Tibial nerve (tissue), 4 donors: Measurements from ENCODE around the gene CYP26B1.

Experiments used
- EP300 ChIP-seq, 2 donors: sonication (generic); formaldehyde crosslinking; IDR thresholded peaks; one replicate each; pipeline ENCODE4 v1.6.1; 2017; ENCODE audit warnings: antibody characterized with exemption in 2 of 2, mild to moderate bottlenecking in 1 of 2
- POLR2A ChIP-seq, 2 donors: fragments of 450-650 bp; IDR thresholded peaks; one replicate each; pipeline ENCODE4 v1.6.1; 2017; ENCODE audit warnings: antibody characterized with exemption in 2 of 2, mild to moderate bottlenecking in 2 of 2, moderate library complexity in 2 of 2
- TF ChIP-seq, protein P1 (sequence below), 5 experiments: fragments of 200-600 bp in 3 of 5; fragments of 450-650 bp in 2 of 5; sonication (generic) in 3 of 5; IDR thresholded peaks; one replicate each; pipeline ENCODE4 v1.5.1; 2016 to 2019; ENCODE audit warnings: antibody characterized with exemption in 5 of 5, mild to moderate bottlenecking in 3 of 5, moderate library complexity in 2 of 5

DNA sequence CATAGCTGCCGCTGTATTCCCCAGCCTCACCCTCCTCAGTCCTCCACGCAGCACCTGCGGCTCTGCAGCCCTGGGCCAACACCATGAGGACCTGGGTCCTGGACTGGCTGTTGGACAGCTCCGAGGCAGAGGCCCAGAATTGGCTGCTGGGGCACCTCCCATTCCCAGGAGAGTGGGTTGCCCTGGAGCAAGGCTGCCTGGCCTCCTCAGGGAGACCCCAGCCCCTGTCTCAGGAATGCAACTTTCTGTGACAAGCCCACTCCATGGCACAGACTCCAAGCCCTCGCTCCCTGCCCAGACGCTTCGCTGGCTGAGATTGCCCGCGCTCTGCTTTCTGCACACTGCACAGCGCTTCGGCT is 33.0 kb downstream of the CYP26B1 start:
- TF ChIP-seq, protein P1, sequence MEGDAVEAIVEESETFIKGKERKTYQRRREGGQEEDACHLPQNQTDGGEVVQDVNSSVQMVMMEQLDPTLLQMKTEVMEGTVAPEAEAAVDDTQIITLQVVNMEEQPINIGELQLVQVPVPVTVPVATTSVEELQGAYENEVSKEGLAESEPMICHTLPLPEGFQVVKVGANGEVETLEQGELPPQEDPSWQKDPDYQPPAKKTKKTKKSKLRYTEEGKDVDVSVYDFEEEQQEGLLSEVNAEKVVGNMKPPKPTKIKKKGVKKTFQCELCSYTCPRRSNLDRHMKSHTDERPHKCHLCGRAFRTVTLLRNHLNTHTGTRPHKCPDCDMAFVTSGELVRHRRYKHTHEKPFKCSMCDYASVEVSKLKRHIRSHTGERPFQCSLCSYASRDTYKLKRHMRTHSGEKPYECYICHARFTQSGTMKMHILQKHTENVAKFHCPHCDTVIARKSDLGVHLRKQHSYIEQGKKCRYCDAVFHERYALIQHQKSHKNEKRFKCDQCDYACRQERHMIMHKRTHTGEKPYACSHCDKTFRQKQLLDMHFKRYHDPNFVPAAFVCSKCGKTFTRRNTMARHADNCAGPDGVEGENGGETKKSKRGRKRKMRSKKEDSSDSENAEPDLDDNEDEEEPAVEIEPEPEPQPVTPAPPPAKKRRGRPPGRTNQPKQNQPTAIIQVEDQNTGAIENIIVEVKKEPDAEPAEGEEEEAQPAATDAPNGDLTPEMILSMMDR (IDR thresholded peaks at IDR 0.05), result no peak
- TF ChIP-seq POLR2A (IDR thresholded peaks at IDR 0.05) (no peak), EP300 (IDR thresholded peaks at IDR 0.05) (no peak)
